ENCODE measurements around the gene ORM1.

Gene ORM1

GRCh38 chr9:114299286-114300152 is 23.4 kb upstream of the ORM1 start:
- POLR2A ChIA-PET: no interaction called here
- H3K36me3 ChIP-seq (ENCODE audit: control insufficient read depth in 2 of 2, insufficient read depth in 1 of 2, low read length in 2 of 2): peaks cover 0 to 9% of the 10 kb centered on the region in 2 experiments; a peak in 2 of 3 replicates
- no peak for TF ChIP-seq YY2 (tag by site-specific recombination; IDR thresholded peaks at IDR 0.05)
- no peak for TF ChIP-seq ZNF214 (tag by site-specific recombination; IDR thresholded peaks at IDR 0.05; ENCODE audit: borderline replicate concordance)
- no peak for TF ChIP-seq ZNF548 (tag by site-specific recombination; IDR thresholded peaks at IDR 0.05)
- TF ChIP-seq ZBTB6 (tag by site-specific recombination; IDR thresholded peaks at IDR 0.05): no peak
- no peak for TF ChIP-seq MEIS1 (CRISPR knock-in tag; IDR thresholded peaks at IDR 0.05; ENCODE audit: borderline replicate concordance)
- no peak for TF ChIP-seq ZNF133 (tag by site-specific recombination; IDR thresholded peaks at IDR 0.05)

GRCh38 chr9:114300153-114300845 is 22.6 kb upstream of the ORM1 start:
- H3K4me1 ChIP-seq (ENCODE audit: control insufficient read depth, insufficient read depth, low read length): no peaks in the 10 kb centered on the region
- peaks cover 0 to 4% of the 10 kb centered on the region in 2 experiments; a peak in 2 of 3 replicates for H3K36me3 ChIP-seq (ENCODE audit: control insufficient read depth in 2 of 2, insufficient read depth in 1 of 2, low read length in 2 of 2)
- TF ChIP-seq ZNF354C (tag by site-specific recombination; IDR thresholded peaks at IDR 0.05; ENCODE audit: borderline replicate concordance, low read depth) (no peak), ZBTB44 (tag by site-specific recombination; IDR thresholded peaks at IDR 0.05) (no peak), SCRT1 (tag by site-specific recombination; IDR thresholded peaks at IDR 0.05; ENCODE audit: borderline replicate concordance) (no peak), FEZF1 (tag by site-specific recombination; IDR thresholded peaks at IDR 0.05) (no peak)
- POLR2A ChIA-PET: no interaction called here
- H3K27ac ChIP-seq (ENCODE audit: extremely low read depth, low read depth, low read length): no peak overlapping the region
- CTCF ChIA-PET: interaction anchor here (0.8 to 3.2 kb wide), 3 partner anchors 9 to 618 kb away, joined by 4 to 20 read pairs (median 19); no protein-coding TSS in a partner anchor
- H3K9me3 ChIP-seq (ENCODE audit: control insufficient read depth, insufficient read depth, low read depth, low read length): no peaks in the 10 kb centered on the region
- no peak overlapping the region for H3K4me3 ChIP-seq (ENCODE audit: low read depth, low read length)

More at GRCh38 chr9:114299286-114300152, 23.4 kb upstream of the ORM1 start:
- CTCF ChIA-PET: interaction anchor here (0.8 to 3.2 kb wide), 5 partner anchors 9 to 618 kb away, joined by 4 to 22 read pairs (median 19); no protein-coding TSS in a partner anchor
- Histone ChIP-seq H3K4me1 (ENCODE audit: control insufficient read depth, insufficient read depth, low read length) (no peaks in the 10 kb centered on the region), H3K9me3 (ENCODE audit: control insufficient read depth, insufficient read depth, low read depth, low read length) (no peaks in the 10 kb centered on the region), H3K27ac (ENCODE audit: extremely low read depth, low read depth, low read length) (no peak overlapping the region), H3K4me3 (ENCODE audit: low read depth, low read length) (no peak overlapping the region)

GRCh38 chr9:114300846-114301797 is 21.8 kb upstream of the ORM1 start:
- ChIA-PET POLR2A (no interaction called here), CTCF (interaction anchor here (1.0 to 2.7 kb wide), 4 partner anchors 8 to 193 kb away, joined by 4 to 19 read pairs (median 6); no protein-coding TSS in a partner anchor)
- Histone ChIP-seq H3K4me1 (ENCODE audit: control insufficient read depth, insufficient read depth, low read length) (no peaks in the 10 kb centered on the region; the same call in 1 of the 2 replicates), H3K9me3 (ENCODE audit: control insufficient read depth, insufficient read depth, low read depth, low read length) (no peaks in the 10 kb centered on the region), H3K36me3 (ENCODE audit: control insufficient read depth in 2 of 2, insufficient read depth in 1 of 2, low read length in 2 of 2) (peaks cover 0 to 4% of the 10 kb centered on the region in 2 experiments; a peak in 1 of 3 replicates), H3K4me3 (ENCODE audit: low read depth, low read length) (no peak overlapping the region), H3K27ac (ENCODE audit: extremely low read depth, low read depth, low read length) (no peak overlapping the region)
- TF ChIP-seq ZNF169 (tag by site-specific recombination; IDR thresholded peaks at IDR 0.05) (no peak), SP7 (tag by site-specific recombination; IDR thresholded peaks at IDR 0.05) (no peak), YY1 (tag by site-specific recombination; IDR thresholded peaks at IDR 0.05) (no peak), ZNF112 (tag by site-specific recombination; IDR thresholded peaks at IDR 0.05) (no peak), ZNF18 (tag by site-specific recombination; IDR thresholded peaks at IDR 0.05) (no peak), FEZF1 (tag by site-specific recombination; IDR thresholded peaks at IDR 0.05) (no peak), ZFP41 (tag by site-specific recombination; IDR thresholded peaks at IDR 0.05; ENCODE audit: borderline replicate concordance) (no peak), ZNF518A (tag by site-specific recombination; conservative IDR thresholded peaks at IDR 0.05; ENCODE audit: low read depth) (no peak)

All from HEK293 (cell line).